ENCODE measurements around the gene UGT1A7.

UGT1A7 gene

DNA sequence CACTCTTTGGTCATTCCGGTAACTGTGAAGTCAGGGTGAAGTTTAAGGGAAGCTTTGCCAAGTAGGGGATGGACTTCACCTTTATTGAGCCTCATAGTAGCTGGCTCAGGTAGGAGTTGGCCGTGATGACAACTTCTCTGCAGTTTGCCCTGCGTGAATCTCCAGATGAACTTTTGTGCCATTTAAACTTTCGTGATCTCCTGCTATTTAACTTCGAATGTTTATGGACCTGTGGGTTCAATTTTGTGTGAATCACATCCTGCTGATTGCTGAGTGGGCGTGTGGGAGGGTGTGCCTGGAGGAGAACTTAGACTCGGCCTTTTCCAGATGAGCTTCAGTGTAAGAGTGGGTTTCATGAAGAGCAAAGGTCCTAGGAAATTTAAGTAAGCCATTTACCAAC lies 82.6 kb downstream of the UGT1A7 start:
- no peaks in the 10 kb centered on the region for H3K79me2 ChIP-seq (ENCODE audit: insufficient read depth, low read length)
- no peaks in the 10 kb centered on the region for H3F3A ChIP-seq (ENCODE audit: insufficient read depth)
- no peak overlapping the region for H2AFZ ChIP-seq (ENCODE audit: low read depth, low read length, severe bottlenecking)
- no peaks in the 10 kb centered on the region for H3K9me3 ChIP-seq (ENCODE audit: insufficient read depth, low read length)
- H3K9ac ChIP-seq (ENCODE audit: low read length) = no peak overlapping the region
- no peaks in the 10 kb centered on the region for H3K9me2 ChIP-seq (replicated peaks; ENCODE audit: insufficient read depth, low read length)
- no peaks in the 10 kb centered on the region for H3K27me3 ChIP-seq (ENCODE audit: low read length)
- TF ChIP-seq, protein P1, sequence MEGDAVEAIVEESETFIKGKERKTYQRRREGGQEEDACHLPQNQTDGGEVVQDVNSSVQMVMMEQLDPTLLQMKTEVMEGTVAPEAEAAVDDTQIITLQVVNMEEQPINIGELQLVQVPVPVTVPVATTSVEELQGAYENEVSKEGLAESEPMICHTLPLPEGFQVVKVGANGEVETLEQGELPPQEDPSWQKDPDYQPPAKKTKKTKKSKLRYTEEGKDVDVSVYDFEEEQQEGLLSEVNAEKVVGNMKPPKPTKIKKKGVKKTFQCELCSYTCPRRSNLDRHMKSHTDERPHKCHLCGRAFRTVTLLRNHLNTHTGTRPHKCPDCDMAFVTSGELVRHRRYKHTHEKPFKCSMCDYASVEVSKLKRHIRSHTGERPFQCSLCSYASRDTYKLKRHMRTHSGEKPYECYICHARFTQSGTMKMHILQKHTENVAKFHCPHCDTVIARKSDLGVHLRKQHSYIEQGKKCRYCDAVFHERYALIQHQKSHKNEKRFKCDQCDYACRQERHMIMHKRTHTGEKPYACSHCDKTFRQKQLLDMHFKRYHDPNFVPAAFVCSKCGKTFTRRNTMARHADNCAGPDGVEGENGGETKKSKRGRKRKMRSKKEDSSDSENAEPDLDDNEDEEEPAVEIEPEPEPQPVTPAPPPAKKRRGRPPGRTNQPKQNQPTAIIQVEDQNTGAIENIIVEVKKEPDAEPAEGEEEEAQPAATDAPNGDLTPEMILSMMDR (IDR thresholded peaks at IDR 0.05; ENCODE audit: insufficient read depth, low read length, poor library complexity, severe bottlenecking) = no peak
- no peak for TF ChIP-seq EZH2phosphoT487 (conservative IDR thresholded peaks at IDR 0.05; ENCODE audit: low read length)
- H3K4me2 ChIP-seq (ENCODE audit: low read depth, low read length, poor library complexity, severe bottlenecking) = no peak overlapping the region
- no peak overlapping the region for H3K4me3 ChIP-seq (ENCODE audit: insufficient read depth, low read length, poor library complexity, severe bottlenecking)
- no peaks in the 10 kb centered on the region for H4K20me1 ChIP-seq (ENCODE audit: low read depth, low read length)
- H3K27ac ChIP-seq (ENCODE audit: low read depth, low read length) = no peak overlapping the region
- no peaks in the 10 kb centered on the region for H3K36me3 ChIP-seq (ENCODE audit: low read length)

DNA sequence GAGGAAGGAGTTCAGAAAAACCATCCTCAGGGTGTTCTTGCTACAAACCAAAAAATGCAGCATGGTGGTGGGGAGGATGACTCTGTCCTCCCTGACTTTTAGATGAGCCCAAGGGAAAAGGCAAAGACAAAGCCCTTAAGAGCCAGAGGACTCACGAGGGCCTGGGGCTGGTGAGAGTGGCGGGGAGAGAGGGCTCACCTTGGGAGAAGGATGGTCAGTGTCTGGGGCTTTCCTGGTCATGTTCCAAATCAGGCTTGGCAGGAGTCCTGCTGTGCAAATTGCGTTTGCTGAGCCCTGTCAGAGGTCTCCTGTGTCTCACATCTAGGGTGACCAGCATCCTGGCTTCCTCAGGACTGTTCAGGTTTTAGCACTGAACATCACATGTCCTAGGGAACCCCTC lies 83.1 kb downstream of the UGT1A7 start:
- Histone ChIP-seq H3K4me3 (ENCODE audit: insufficient read depth, low read length, poor library complexity, severe bottlenecking) (no peak overlapping the region), H3K9me2 (replicated peaks; ENCODE audit: insufficient read depth, low read length) (no peaks in the 10 kb centered on the region), H2AFZ (ENCODE audit: low read depth, low read length, severe bottlenecking) (no peak overlapping the region), H3K27ac (ENCODE audit: low read depth, low read length) (no peak overlapping the region), H3K9ac (ENCODE audit: low read length) (no peak overlapping the region), H3K9me3 (ENCODE audit: insufficient read depth, low read length) (no peaks in the 10 kb centered on the region), H3K79me2 (ENCODE audit: insufficient read depth, low read length) (no peaks in the 10 kb centered on the region), H4K20me1 (ENCODE audit: low read depth, low read length) (no peaks in the 10 kb centered on the region), H3K4me2 (ENCODE audit: low read depth, low read length, poor library complexity, severe bottlenecking) (no peak overlapping the region), H3K36me3 (ENCODE audit: low read length) (no peaks in the 10 kb centered on the region), H3K27me3 (ENCODE audit: low read length) (no peaks in the 10 kb centered on the region), H3F3A (ENCODE audit: insufficient read depth) (no peaks in the 10 kb centered on the region)
- TF ChIP-seq, protein P1 (IDR thresholded peaks at IDR 0.05; ENCODE audit: insufficient read depth, low read length, poor library complexity, severe bottlenecking) = no peak
- TF ChIP-seq EZH2phosphoT487 (conservative IDR thresholded peaks at IDR 0.05; ENCODE audit: low read length) = no peak

DNA sequence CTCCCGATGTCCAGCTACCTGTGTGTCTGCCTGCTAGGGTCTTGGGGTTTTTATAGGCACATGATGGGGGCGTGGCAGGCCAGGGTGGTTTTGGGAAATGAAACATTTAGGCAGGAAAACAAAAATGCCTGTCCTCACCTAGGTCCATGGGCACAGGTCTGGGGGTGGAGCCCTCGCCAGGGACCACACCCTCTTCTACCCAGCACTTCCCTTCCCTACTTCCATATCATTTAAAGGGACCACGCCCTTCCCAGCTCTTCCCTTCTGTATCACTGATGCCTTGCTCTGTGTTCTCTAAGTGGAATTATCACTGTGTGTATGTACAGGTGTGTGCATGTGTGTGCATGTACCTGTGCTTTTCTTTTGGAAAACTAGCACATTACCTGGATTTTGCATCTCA lies 84.7 kb downstream of the UGT1A7 start:
- H3K4me2 ChIP-seq (ENCODE audit: low read depth, low read length, poor library complexity, severe bottlenecking) = no peak overlapping the region
- H2AFZ ChIP-seq (ENCODE audit: low read depth, low read length, severe bottlenecking) = no peak overlapping the region
- H3K9me3 ChIP-seq (ENCODE audit: insufficient read depth, low read length) = no peaks in the 10 kb centered on the region
- no peaks in the 10 kb centered on the region for H3K27me3 ChIP-seq (ENCODE audit: low read length)
- no peak overlapping the region for H3K4me3 ChIP-seq (ENCODE audit: insufficient read depth, low read length, poor library complexity, severe bottlenecking)
- no peaks in the 10 kb centered on the region for H3F3A ChIP-seq (ENCODE audit: insufficient read depth)
- H3K27ac ChIP-seq (ENCODE audit: low read depth, low read length) = no peak overlapping the region
- no peak overlapping the region for H3K9ac ChIP-seq (ENCODE audit: low read length)
- no peaks in the 10 kb centered on the region for H3K79me2 ChIP-seq (ENCODE audit: insufficient read depth, low read length)
- H4K20me1 ChIP-seq (ENCODE audit: low read depth, low read length) = no peaks in the 10 kb centered on the region
- H3K9me2 ChIP-seq (replicated peaks; ENCODE audit: insufficient read depth, low read length) = no peaks in the 10 kb centered on the region
- TF ChIP-seq, protein P1 (IDR thresholded peaks at IDR 0.05; ENCODE audit: insufficient read depth, low read length, poor library complexity, severe bottlenecking) = no peak
- TF ChIP-seq EZH2phosphoT487 (conservative IDR thresholded peaks at IDR 0.05; ENCODE audit: low read length) = no peak
- no peaks in the 10 kb centered on the region for H3K36me3 ChIP-seq (ENCODE audit: low read length)
